ENCODE measurements around the gene SLC17A7. TPM values are rescaled to one million over a fixed set of nuclear protein-coding genes. Genes with fewer than 3 reads are reported as not detected.

Gene SLC17A7
- total and polyA plus RNA-seq, 2 of the 8 experiments (the other 6 are each of a cell fraction or from before 2014, with no cell fraction given) = 2.7 to 3.0 TPM

GRCh38 chr19:49380391-49380790, 60.9 kb downstream of the SLC17A7 start:
- Histone ChIP-seq H4K8ac (ENCODE audit: extremely low read depth, insufficient read depth, low read length) (no peak overlapping the region), H2AK5ac (ENCODE audit: low read depth, low read length) (no peak overlapping the region), H4K5ac (ENCODE audit: insufficient read length, low read depth, low read length) (no peak overlapping the region), H3K4ac (replicated peaks; ENCODE audit: insufficient read length, low read depth, low read length) (no peak overlapping the region), H3K14ac (ENCODE audit: insufficient read length) (no peak overlapping the region), H2AFZ (ENCODE audit: low read length) (no peak overlapping the region), H3K4me2 (ENCODE audit: insufficient read depth in 1 of 2, low read depth in 2 of 2, low read length in 2 of 2) (no peak overlapping the region), H3K23me2 (ENCODE audit: low read depth, low read length) (no peaks in the 10 kb centered on the region), H3K27me3 (replicated peaks in 1 of 4; ENCODE audit: control insufficient read depth in 3 of 4, extremely low read depth in 1 of 4, insufficient read depth in 3 of 4, low read length in 3 of 4) (no peaks in the 10 kb centered on the region), H2BK15ac (ENCODE audit: low read length) (no peak overlapping the region), H2BK5ac (ENCODE audit: low read depth, low read length) (no peak overlapping the region), H3K9ac (replicated peaks in 1 of 4; ENCODE audit: extremely low read depth in 1 of 4, low read depth in 3 of 4, low read length in 3 of 4) (no peak overlapping the region), H2BK12ac (ENCODE audit: low read depth, low read length) (no peak overlapping the region), H3K56ac (replicated peaks; ENCODE audit: insufficient read length, low read depth, low read length) (no peak overlapping the region), H3K79me2 (ENCODE audit: control insufficient read depth in 1 of 2, insufficient read depth in 2 of 2, low read length in 2 of 2) (no peaks in the 10 kb centered on the region), H3K36me3 (ENCODE audit: control insufficient read depth in 2 of 4, insufficient read depth in 4 of 4, low read length in 3 of 4) (no peaks in the 10 kb centered on the region), H4K20me1 (replicated peaks in 1 of 2; ENCODE audit: control insufficient read depth in 1 of 2, insufficient read depth in 2 of 2, low read length in 2 of 2) (no peaks in the 10 kb centered on the region), H2BK20ac (ENCODE audit: low read length) (no peak overlapping the region), H3K4me3 (ENCODE audit: extremely low read depth in 1 of 4, insufficient read depth in 2 of 4, low read depth in 3 of 4, low read length in 4 of 4) (no peak overlapping the region), H3K18ac (ENCODE audit: extremely low read depth, low read length) (no peak overlapping the region), H3K23ac (ENCODE audit: insufficient read length) (no peak overlapping the region), H3K4me1 (replicated peaks in 1 of 4; ENCODE audit: control insufficient read depth in 3 of 4, insufficient read depth in 4 of 4, low read length in 3 of 4) (no peaks in the 10 kb centered on the region), H4K91ac (replicated peaks; ENCODE audit: insufficient read length, low read length) (no peak overlapping the region), H3K9me3 (ENCODE audit: insufficient read depth in 2 of 2, low read depth in 1 of 2, low read length in 1 of 2) (peaks cover 0 to 7% of the 10 kb centered on the region in 2 experiments; a peak in 3 of 4 replicates), H3K79me1 (ENCODE audit: low read depth, low read length) (no peaks in the 10 kb centered on the region), H2BK120ac (replicated peaks; ENCODE audit: low read depth, low read length) (no peak overlapping the region), H3K27ac (ENCODE audit: low read depth, low read length) (no peak overlapping the region)
- CTCF ChIA-PET (ENCODE audit: partially characterized antibody) = interaction anchor here (0.6 to 2.3 kb wide), 6 partner anchors 10 to 1024 kb away, joined by 3 to 4 read pairs (median 4); no protein-coding TSS in a partner anchor
- FAIRE-seq = no peak
- no peak for DNase-seq (ENCODE audit: low read depth in 1 of 2, low spot score in 2 of 2)
- POLR2A ChIA-PET (ENCODE audit: partially characterized antibody) = interaction anchor here (1.5 to 2.7 kb wide), 2 partner anchors 19 to 71 kb away, joined by 3 to 9 read pairs; partner anchors contain the start of genes PIH1D1 and TEAD2
- 91% methylated on average over 3 of the region's 3 CpGs; no CpG with 5 or more reads in 1 of the 2 experiments for WGBS, 2 experiments (ENCODE audit: extremely low coverage in 1 of 2, insufficient coverage in 1 of 2, insufficient read length in 1 of 2, insufficient replicate concordance in 2 of 2, low coverage in 1 of 2, low lambda C conversion rate in 2 of 2, missing lambda C conversion rate in 1 of 2)
- TF ChIP-seq JUN (IDR thresholded peaks at IDR 0.05; ENCODE audit: low read depth, low read length) (no peak), TCF12 (IDR thresholded peaks at IDR 0.05; ENCODE audit: low read depth, low read length) (no peak), SP4 (IDR thresholded peaks at IDR 0.05; ENCODE audit: low read length) (no peak), CREB1 (IDR thresholded peaks at IDR 0.05) (no peak), CTBP2 (IDR thresholded peaks at IDR 0.05; ENCODE audit: borderline replicate concordance, insufficient read depth, insufficient read length, low read length) (no peak), FOSL1 (IDR thresholded peaks at IDR 0.05; ENCODE audit: insufficient read depth, low read depth, low read length) (no peak), CTCF (IDR thresholded peaks at IDR 0.05; ENCODE audit: control extremely low read depth in 1 of 3, insufficient read depth in 1 of 3, low read depth in 1 of 3, low read length in 3 of 3) (no peak), ASH2L (IDR thresholded peaks at IDR 0.05; ENCODE audit: low read length) (no peak), KDM4A (IDR thresholded peaks at IDR 0.05; ENCODE audit: low read depth, low read length, severe bottlenecking) (no peak), E2F6 (IDR thresholded peaks at IDR 0.05) (no peak)
- TF ChIP-seq, protein P1, sequence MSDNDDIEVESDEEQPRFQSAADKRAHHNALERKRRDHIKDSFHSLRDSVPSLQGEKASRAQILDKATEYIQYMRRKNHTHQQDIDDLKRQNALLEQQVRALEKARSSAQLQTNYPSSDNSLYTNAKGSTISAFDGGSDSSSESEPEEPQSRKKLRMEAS (IDR thresholded peaks at IDR 0.05) = no peak
